HG02798 (cell line): Measurements from ENCODE around the gene CRTC1.

Experiments
- ATAC-seq: cut with Tn5 transposase; IDR thresholded peaks from one replicate; pipeline ENCODE4 v1.9.1; 2021; ENCODE audit warnings: mild to moderate bottlenecking; ENCODE audit not compliant: unreplicated experiment, poor library complexity

The CRTC1 gene

GRCh38 chr19:18761531-18762110, 78.1 kb downstream of the CRTC1 start:
- no peak for ATAC-seq

DNA sequence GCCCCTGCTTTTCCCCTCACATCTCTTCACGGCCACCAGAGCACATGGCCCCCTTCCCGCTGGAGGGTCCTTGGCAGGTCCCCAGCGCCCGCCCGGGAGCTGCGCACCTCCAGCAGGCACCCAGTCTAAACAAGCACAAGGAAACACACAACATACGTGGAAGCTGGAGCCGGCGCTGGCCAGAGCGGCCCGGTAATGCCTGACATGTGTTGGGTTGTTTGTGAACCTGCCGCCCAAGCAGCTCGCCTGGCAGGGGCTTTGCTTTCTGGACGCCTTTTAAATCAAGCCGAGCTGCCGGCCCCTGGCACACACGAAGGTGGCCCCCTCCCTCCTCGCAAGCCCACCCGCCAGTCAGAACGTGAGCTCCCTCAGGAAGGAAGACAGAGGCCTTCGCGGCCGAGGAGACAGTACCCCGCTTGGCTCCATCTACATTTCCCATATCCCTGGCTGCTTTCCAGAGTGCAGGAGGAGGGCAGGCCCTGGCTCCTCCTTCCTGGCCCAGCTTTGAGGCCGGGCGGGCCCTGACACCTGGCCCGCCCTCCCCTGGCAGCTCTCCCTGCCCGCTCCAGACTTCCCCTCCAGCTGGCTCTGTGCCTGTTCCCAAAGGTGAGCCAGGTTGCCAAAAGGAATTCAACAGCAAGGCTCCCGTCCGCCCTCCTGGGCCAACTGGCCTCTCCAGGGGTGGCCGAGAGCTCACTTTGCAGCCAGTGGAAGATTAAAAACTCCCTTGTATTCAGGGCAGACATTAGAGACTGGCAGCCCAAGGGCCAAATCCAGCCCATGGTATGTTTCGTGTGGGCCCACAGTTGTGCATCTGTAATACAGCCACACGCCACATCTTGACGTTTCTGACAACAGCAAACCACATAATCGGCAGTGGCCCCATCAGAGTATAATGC, 78.9 kb downstream of the CRTC1 start:
- ATAC-seq, result no peak

- no peak for ATAC-seq
Measured at GRCh38 chr19:18763674-18764590, 80.5 kb downstream of the CRTC1 start.

- no peak for ATAC-seq
Measured at GRCh38 chr19:18764591-18765051, 81.1 kb downstream of the CRTC1 start.

DNA sequence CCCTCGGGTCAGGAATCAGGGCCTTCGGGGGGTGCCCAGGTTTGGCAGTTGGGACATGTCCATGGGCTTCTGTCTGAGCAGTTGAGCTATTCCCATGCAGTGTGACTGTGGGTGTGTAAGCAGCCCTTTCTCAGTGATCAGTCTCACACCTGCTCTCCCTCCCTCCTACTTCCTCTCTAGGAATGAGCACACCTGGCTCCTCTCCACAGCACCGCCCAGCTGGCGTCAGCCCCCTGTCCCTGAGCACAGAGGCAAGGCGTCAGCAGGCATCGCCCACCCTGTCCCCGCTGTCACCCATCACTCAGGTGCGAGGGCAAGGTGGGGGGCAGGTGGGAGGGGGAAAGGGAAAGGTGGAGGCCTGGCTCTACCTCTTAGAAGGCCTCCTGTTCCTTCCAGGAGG, 81.7 kb downstream of the CRTC1 start:
- no peak for ATAC-seq

DNA sequence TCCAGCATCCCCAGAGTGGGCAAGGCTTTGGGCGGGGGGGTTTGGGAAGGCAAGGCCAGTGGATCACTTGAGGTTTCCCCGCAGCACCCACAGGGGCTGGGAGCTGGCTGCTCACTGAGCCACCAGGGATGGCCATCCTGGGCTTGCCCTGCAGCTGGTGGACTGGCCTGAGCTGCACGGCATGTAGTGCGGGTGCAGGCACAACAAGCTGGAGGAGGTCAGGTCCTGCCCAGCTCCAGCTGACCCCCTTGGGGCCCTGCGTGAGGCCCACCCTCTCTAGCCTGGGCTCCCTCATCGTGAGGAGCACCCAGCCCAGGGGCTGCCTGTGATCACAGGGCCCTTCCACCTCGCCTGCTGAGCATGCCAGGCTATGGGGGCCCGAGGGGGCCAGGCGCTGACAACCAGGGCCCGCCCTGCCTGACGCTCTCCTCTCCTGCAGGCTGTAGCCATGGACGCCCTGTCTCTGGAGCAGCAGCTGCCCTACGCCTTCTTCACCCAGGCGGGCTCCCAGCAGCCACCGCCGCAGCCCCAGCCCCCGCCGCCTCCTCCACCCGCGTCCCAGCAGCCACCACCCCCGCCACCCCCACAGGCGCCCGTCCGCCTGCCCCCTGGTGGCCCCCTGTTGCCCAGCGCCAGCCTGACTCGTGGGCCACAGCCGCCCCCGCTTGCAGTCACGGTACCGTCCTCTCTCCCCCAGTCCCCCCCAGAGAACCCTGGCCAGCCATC, 84.7 kb downstream of the CRTC1 start:
- ATAC-seq, result no peak

GRCh38 chr19:18768997-18769891, 85.8 kb downstream of the CRTC1 start:
- no peak for ATAC-seq

DNA sequence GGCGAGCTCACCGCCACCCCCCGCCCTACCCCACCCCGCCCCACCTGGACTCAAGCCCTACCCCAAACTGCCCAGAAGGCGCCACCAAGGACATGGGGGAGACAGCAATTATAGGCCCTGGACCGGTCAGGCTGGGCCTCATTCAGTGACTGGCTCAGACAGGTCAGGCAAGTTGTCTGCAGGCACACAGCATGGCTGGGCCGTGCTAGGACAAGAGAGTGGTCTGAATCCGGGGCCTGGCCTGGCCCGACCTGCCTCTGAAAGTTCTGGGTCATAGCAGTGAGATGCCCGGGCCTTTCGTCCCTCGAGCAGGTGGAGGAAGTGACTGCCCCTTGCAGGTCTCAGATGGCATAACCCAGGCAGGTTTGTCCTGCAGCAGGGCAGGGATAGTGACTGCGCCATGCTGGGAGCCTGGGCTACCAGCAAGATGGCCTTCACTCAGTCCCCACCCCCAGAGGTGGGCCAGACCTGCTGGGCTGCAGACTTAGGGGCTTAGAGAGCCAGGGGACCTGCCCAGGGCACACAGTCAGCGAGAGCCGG, 86.6 kb downstream of the CRTC1 start:
- ATAC-seq, result no peak

DNA sequence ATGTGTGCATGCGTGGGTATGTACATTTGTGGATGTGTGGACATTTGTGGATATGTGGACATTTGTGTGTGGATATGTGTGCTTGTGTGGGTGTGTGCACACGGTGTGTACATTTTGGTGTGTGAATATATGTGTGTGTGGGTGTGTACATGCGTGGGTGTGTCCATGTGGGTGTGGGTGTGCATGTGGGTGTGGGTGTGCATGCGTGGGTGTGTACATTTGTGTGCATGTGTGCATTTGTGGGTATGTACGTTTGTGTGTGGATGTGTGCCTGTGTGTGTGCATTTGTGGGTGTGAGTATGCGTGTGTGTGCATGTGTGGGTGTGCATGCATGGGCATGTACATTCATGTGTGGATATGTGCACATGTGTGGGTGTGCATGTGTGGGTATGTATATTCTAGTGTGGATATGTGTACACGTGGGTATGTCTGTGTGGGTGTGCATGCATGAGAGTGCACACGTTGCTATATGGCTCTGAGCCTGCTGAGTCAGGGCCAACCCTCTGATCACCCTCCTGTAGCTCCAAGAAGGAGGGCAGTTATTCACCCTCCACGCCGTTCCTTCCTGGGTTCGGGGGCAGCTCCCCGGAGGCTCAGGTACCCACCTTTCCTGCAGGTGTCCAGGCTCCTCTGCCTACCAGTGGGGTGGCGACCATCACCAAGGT, 87.3 kb downstream of the CRTC1 start:
- no peak for ATAC-seq

- no peak for ATAC-seq
Measured at GRCh38 chr19:18771328-18772242, 88.1 kb downstream of the CRTC1 start.

DNA sequence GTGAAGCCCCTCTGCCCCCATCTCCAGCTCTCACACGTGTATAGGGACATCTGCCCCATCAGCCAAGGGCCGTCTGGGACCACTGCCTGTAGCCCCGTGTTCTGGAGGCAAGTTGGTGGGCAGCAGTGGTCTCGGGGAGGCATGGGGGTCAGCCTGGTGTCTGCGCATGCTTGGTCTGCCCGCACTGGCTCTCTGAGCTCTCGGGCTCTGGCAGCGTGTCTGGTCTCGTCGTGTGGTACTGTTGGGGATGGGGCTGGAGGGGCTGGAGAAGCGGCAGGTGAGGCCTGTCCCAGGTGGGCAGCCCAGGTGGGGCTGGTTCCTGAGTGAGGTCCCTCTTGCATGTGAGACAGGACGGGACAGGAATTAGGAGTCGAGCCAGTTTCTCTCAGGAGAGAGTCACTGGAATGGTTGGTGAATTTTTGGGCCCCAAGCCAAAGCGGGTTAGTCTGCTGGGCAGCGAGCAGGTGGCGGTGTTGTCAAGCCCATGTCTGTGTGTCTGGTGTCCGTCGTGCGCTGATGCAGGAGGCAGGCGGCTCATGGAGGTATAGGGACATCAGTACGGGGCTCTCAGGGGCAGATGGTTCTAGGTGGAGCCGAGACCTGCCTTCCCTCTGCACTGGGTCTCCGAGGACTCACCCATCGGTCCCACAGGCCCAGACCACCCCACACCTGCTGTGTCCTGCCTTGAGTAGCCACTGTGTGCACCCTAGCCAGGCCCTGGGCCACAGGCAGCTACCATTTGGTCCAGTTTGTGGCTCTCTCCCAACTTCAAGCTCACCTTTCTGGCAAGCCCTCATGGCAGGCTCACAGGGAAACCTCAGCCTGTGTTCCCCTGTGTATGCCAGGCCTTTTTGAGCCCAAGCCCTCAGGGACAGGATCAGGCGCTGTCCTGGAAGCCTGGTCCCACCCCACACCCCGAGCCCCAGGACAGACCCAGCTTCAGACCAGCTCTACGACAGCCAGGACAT, 89.4 kb downstream of the CRTC1 start:
- no peak for ATAC-seq

GRCh38 chr19:18773682-18774081, 90.2 kb downstream of the CRTC1 start:
- no peak for ATAC-seq

DNA sequence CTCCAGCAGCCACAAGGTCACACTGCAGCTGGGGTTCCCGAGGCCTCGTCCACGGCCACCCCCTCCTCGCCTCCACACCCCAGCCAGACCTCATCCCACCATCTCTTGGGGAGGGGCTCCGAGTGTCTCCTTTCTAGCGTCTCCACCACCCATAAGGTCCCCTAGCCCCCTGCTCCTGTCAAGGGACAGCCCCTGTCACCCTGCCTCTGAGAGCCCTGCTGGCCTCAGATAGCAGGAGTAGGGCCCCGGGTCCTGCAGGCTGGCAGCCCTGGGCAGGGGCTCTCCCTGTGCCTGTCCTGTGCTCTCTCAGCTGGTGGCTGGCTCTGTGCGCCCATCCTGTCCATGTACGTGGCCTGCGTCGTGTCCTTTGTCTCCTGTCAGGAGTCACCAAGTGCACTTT, 90.6 kb downstream of the CRTC1 start:
- ATAC-seq, result no peak

DNA sequence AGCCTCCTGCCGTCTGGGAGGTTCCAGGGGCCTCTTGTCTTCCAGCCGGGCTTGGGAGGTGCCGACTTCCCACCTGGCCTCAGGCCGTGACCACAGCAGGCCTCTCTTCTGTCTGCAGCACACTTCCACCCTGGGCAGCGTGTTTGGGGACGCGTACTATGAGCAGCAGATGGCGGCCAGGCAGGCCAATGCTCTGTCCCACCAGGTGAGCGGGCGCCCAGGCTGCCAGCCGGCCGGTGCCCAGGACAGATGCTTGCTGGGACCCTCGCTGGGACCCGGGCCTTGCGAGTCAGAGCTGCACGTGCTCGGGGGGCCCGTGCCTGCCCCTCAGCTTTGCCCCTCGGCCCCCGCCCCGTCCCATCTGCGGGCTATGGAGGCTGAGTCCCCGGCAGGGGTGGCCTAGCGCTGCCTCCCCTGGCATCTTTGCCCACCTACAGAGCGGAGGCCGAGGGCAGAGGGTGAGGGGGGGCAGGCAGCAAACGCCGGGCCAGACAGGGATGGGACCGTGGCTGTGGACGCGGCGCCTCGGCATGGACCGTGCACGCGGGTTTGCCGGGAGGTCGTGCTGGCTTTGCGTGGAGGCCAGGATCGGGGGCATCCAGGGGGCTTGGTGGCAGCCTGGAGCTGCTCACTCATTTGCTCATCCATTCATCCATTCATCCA, 91.4 kb downstream of the CRTC1 start:
- no peak for ATAC-seq

- no peak for ATAC-seq
Measured at GRCh38 chr19:18775586-18776287, 92.3 kb downstream of the CRTC1 start.
